Trophoblast cell (in vitro differentiated cells and primary cell): ENCODE measurements around the gene TAF11L13.
"Not testable (repeated sequence)": the region's sequence is repeated elsewhere in the genome, so short reads cannot be mapped to it uniquely, and the experiment has no call there.

Experiments used
- DNase-seq, 2 donors: peaks; one replicate each; pipeline ENCODE4 v3.0.0-alpha.2; 2016
- H2AFZ ChIP-seq: 2 replicates; pipeline ENCODE4 v1.6.1; 2013; ENCODE audit warnings: low read length, moderate library complexity, mild to moderate bottlenecking; ENCODE audit not compliant: insufficient read depth, poor library complexity
- H2AK5ac ChIP-seq: 2 replicates; pipeline ENCODE4 v1.6.1; 2013; ENCODE audit warnings: mild to moderate bottlenecking, low read length
- H2BK120ac ChIP-seq: 2 replicates; pipeline ENCODE4 v1.6.1; 2013; ENCODE audit warnings: low read length, mild to moderate bottlenecking, moderate library complexity; ENCODE audit not compliant: insufficient read depth, poor library complexity
- H2BK12ac ChIP-seq: 2 replicates; pipeline ENCODE4 v1.6.1; 2013; ENCODE audit warnings: mild to moderate bottlenecking, low read length, moderate library complexity
- H2BK5ac ChIP-seq: 2 replicates; pipeline ENCODE4 v1.6.1; 2013; ENCODE audit warnings: low read length, low read depth, moderate library complexity, mild to moderate bottlenecking; ENCODE audit not compliant: poor library complexity
- H3K14ac ChIP-seq: 2 replicates; pipeline ENCODE4 v1.6.1; 2013; ENCODE audit warnings: mild to moderate bottlenecking, low read length
- H3K18ac ChIP-seq: 2 replicates; pipeline ENCODE4 v1.6.1; 2013; ENCODE audit warnings: mild to moderate bottlenecking, low read length
- H3K23ac ChIP-seq: 2 replicates; pipeline ENCODE4 v1.6.1; 2013; ENCODE audit warnings: low read length
- H3K27ac ChIP-seq: 2 replicates; pipeline ENCODE4 v1.5.1; 2013; ENCODE audit warnings: low read depth, mild to moderate bottlenecking, inconsistent platforms, low read length, moderate library complexity
- H3K27me3 ChIP-seq: 2 replicates; pipeline ENCODE4 v1.6.1; 2013; ENCODE audit warnings: inconsistent platforms, mild to moderate bottlenecking, low read length, moderate library complexity; ENCODE audit not compliant: insufficient read depth
- H3K36me3 ChIP-seq, 2 experiments: 1 replicate in 1 of 2; 2 replicates in 1 of 2; pipeline ENCODE4 v1.6.1; 2013; ENCODE audit warnings: low read length in 2 of 2, mild to moderate bottlenecking in 2 of 2, moderate library complexity in 1 of 2; ENCODE audit not compliant: insufficient read depth in 2 of 2, control insufficient read depth in 1 of 2
- H3K4ac ChIP-seq: 2 replicates; pipeline ENCODE4 v1.6.1; 2013; ENCODE audit warnings: low read depth, mild to moderate bottlenecking, low read length, moderate library complexity
- H3K4me1 ChIP-seq, 2 experiments: 1 replicate in 1 of 2; 2 replicates in 1 of 2; pipeline ENCODE4 v1.6.1; 2013; ENCODE audit warnings: low read length in 2 of 2, mild to moderate bottlenecking in 2 of 2, moderate library complexity in 1 of 2; ENCODE audit not compliant: insufficient read depth in 2 of 2, control insufficient read depth in 1 of 2
- H3K4me2 ChIP-seq: 2 replicates; pipeline ENCODE4 v1.6.1; 2013; ENCODE audit warnings: inconsistent platforms, mild to moderate bottlenecking, low read length, moderate library complexity
- H3K4me3 ChIP-seq: 2 replicates; pipeline ENCODE4 v1.5.1; 2013; ENCODE audit warnings: mild to moderate bottlenecking, low read depth, low read length, inconsistent platforms
- H3K79me1 ChIP-seq: one replicate; pipeline ENCODE4 v1.6.1; 2013; ENCODE audit warnings: low read length
- H3K79me2 ChIP-seq: 2 replicates; pipeline ENCODE4 v1.6.1; 2013; ENCODE audit warnings: low read length, mild to moderate bottlenecking; ENCODE audit not compliant: control insufficient read depth, insufficient read depth, poor library complexity
- H3K9ac ChIP-seq: 2 replicates; pipeline ENCODE4 v1.6.1; 2013; ENCODE audit warnings: mild to moderate bottlenecking, low read length
- H3K9me3 ChIP-seq: 2 replicates; pipeline ENCODE4 v1.6.1; 2013; ENCODE audit warnings: low read depth, mild to moderate bottlenecking, control low read depth, inconsistent platforms, low read length; ENCODE audit not compliant: insufficient read depth
- H4K12ac ChIP-seq: 2 replicates; pipeline ENCODE4 v1.6.1; 2013; ENCODE audit warnings: low read depth, mild to moderate bottlenecking, low read length, moderate library complexity
- H4K8ac ChIP-seq: 2 replicates; pipeline ENCODE4 v1.6.1; 2013; ENCODE audit warnings: low read depth, mild to moderate bottlenecking, low read length, moderate library complexity
- H4K91ac ChIP-seq: one replicate; pipeline ENCODE4 v1.6.1; 2013; ENCODE audit warnings: low read depth, mild to moderate bottlenecking, low read length, moderate library complexity
- WGBS: extraction: QIAGEN DNeasy Blood & Tissue Kit; methylation state at CpG from one replicate; pipeline ENCODE4 v1.1.7; 2013; ENCODE audit warnings: missing lambda C conversion rate; ENCODE audit not compliant: insufficient read length, insufficient coverage; ENCODE audit errors: extremely low coverage; 5-methylcytosine and 5-hydroxymethylcytosine counted together

Gene TAF11L13

GRCh38 chr5:17597728-17598127 lies 34.2 kb upstream of the TAF11L13 start, which contains the start of gene TAF11L10:
Gene TAF11L10 (minus strand): TSS chr5:17597828.
- not testable (repeated sequence) for H4K8ac ChIP-seq, H3K36me3 ChIP-seq, H4K12ac ChIP-seq, DNase-seq, H3K9me3 ChIP-seq, H3K79me2 ChIP-seq, H3K14ac ChIP-seq, H2BK120ac ChIP-seq, H3K4me2 ChIP-seq, H3K4ac ChIP-seq, H2AFZ ChIP-seq, H2BK5ac ChIP-seq, H3K23ac ChIP-seq, H3K79me1 ChIP-seq, H4K91ac ChIP-seq, H3K27me3 ChIP-seq, H2BK12ac ChIP-seq, H3K18ac ChIP-seq, H3K9ac ChIP-seq, H2AK5ac ChIP-seq, H3K4me3 ChIP-seq, H3K4me1 ChIP-seq, H3K27ac ChIP-seq
- no CpG with 5 or more reads among the region's 15 CpGs for WGBS

- not testable (repeated sequence) for H2BK120ac ChIP-seq, H3K27me3 ChIP-seq, H3K23ac ChIP-seq, H3K4me1 ChIP-seq, H3K79me1 ChIP-seq, H3K36me3 ChIP-seq, H2AFZ ChIP-seq, H3K18ac ChIP-seq, H4K91ac ChIP-seq, H3K27ac ChIP-seq, H3K9me3 ChIP-seq, H4K8ac ChIP-seq, H3K4me2 ChIP-seq, H3K4me3 ChIP-seq, H3K79me2 ChIP-seq, H2BK5ac ChIP-seq, DNase-seq, H3K9ac ChIP-seq, H2BK12ac ChIP-seq, H4K12ac ChIP-seq, H3K4ac ChIP-seq, H2AK5ac ChIP-seq, H3K14ac ChIP-seq
- WGBS: no CpG with 5 or more reads among the region's 6 CpGs
These were observed 28.0 kb upstream of the TAF11L13 start, which contains the start of gene TAF11L11 for GRCh38 chr5:17603880-17604279. Gene TAF11L11 (plus strand): TSS chr5:17604183.

- Histone ChIP-seq H3K27me3 (no peaks in the 10 kb centered on the region), H3K36me3 (no peaks in the 10 kb centered on the region), H4K12ac (no peak overlapping the region), H4K8ac (no peak overlapping the region), H3K23ac (no peak overlapping the region), H2AK5ac (no peak overlapping the region), H3K9ac (no peak overlapping the region), H2AFZ (no peak overlapping the region), H3K4me1 (no peaks in the 10 kb centered on the region), H3K14ac (no peak overlapping the region), H2BK120ac (no peak overlapping the region), H2BK12ac (no peak overlapping the region), H3K9me3 (peaks cover 2% of the 10 kb centered on the region), H3K79me1 (no peaks in the 10 kb centered on the region), H4K91ac (no peak overlapping the region), H2BK5ac (no peak overlapping the region), H3K4me2 (no peak overlapping the region), H3K27ac (no peak overlapping the region), H3K4me3 (no peak overlapping the region), H3K79me2 (no peaks in the 10 kb centered on the region), H3K4ac (no peak overlapping the region), H3K18ac (no peak overlapping the region)
- WGBS: no CpG with 5 or more reads among the region's 14 CpGs
- no peak for DNase-seq
These were observed 26.9 kb upstream of the TAF11L13 start for GRCh38 chr5:17604951-17605350.

GRCh38 chr5:17607461-17607860 lies 24.4 kb upstream of the TAF11L13 start:
- not testable (repeated sequence) for H3K27ac ChIP-seq, H3K9me3 ChIP-seq, H2AFZ ChIP-seq, H3K79me1 ChIP-seq, H3K18ac ChIP-seq, H3K9ac ChIP-seq, H4K91ac ChIP-seq, H3K4me3 ChIP-seq, DNase-seq, H3K23ac ChIP-seq, H3K36me3 ChIP-seq, H3K4me2 ChIP-seq, H2BK5ac ChIP-seq, H2BK120ac ChIP-seq, H3K14ac ChIP-seq, H2BK12ac ChIP-seq, H3K4ac ChIP-seq, H2AK5ac ChIP-seq, H4K12ac ChIP-seq, H4K8ac ChIP-seq, H3K4me1 ChIP-seq, H3K27me3 ChIP-seq, H3K79me2 ChIP-seq
- WGBS: no CpG with 5 or more reads among the region's 4 CpGs
